HepG2 (cell line): Measurements from ENCODE around the gene ATG2A. TPM values are rescaled to one million over a fixed set of nuclear protein-coding genes. Genes with fewer than 3 reads are reported as not detected.

ENCODE experiments used
- ATAC-seq: fragments of 200-7000 bp; cut with Tn5 transposase; 3 replicates; pipeline ENCODE4 v1.9.1; 2020; ENCODE audit warnings: mild to moderate bottlenecking, moderate library complexity
- BruUV-seq: library from RNA; stranded (reverse); fragments of 400-500 nt; replicated peaks from 2 replicates; lab custom pipeline; 2021; lab: Mats Ljungman, UMichigan
- CTCF ChIA-PET: fragments of 300-600 bp; formaldehyde crosslinking; extraction: SDS; loops from one replicate; lab custom pipeline; 2021; ENCODE audit warnings: low total read pairs, inconsistent platforms, low intra/inter-chr PET ratio; lab: Yijun Ruan, JAX
- POLR2A ChIA-PET: fragments of 350-600 bp; sonication (Branson Sonifier 250); formaldehyde crosslinking; loops from one replicate; lab custom pipeline; 2020; ENCODE audit warnings: antibody characterized with exemption, inconsistent platforms; lab: Yijun Ruan, JAX
- DNase-seq: peaks from one replicate; pipeline ENCODE4 v3.0.0-alpha.2; 2015; ENCODE audit warnings: low spot score
- FAIRE-seq: peaks from 3 replicates; lab custom pipeline; 2011; peaks lifted over from hg19 to GRCh38; lab: Jason Lieb, UNC
- H2AFZ ChIP-seq: one replicate; pipeline ENCODE4 v1.6.1; 2011; ENCODE audit warnings: low read length, inconsistent platforms
- H3K27ac ChIP-seq: fragments of 300-600 bp; 3 replicates; pipeline ENCODE4 v1.8.0; 2011; ENCODE audit warnings: mixed run types, mild to moderate bottlenecking, mixed read lengths, low read length, inconsistent platforms; ENCODE audit not compliant: insufficient read depth; ENCODE audit errors: extremely low read length
- H3K27me3 ChIP-seq, 2 experiments: fragments of 200-600 bp in 1 of 2; 2 replicates in 1 of 2; 3 replicates in 1 of 2; pipeline versions ENCODE4 v1.6.0 to v1.8.0; 2011; ENCODE audit warnings: low read length in 2 of 2, mild to moderate bottlenecking in 2 of 2, moderate library complexity in 2 of 2, inconsistent platforms in 1 of 2; ENCODE audit not compliant: insufficient read depth in 2 of 2, control insufficient read depth in 1 of 2
- H3K36me3 ChIP-seq, 2 experiments: fragments of 200-600 bp in 1 of 2; replicated peaks in 1 of 2; 2 replicates in 1 of 2; 3 replicates in 1 of 2; pipeline versions ENCODE4 v1.5.1 to v1.8.0; 2011; ENCODE audit warnings: low read length in 2 of 2, inconsistent platforms in 1 of 2; ENCODE audit not compliant: insufficient read depth in 2 of 2, control insufficient read depth in 1 of 2
- H3K4me1 ChIP-seq: 2 replicates; pipeline ENCODE4 v1.5.1; 2012; ENCODE audit warnings: low read length, inconsistent platforms; ENCODE audit not compliant: insufficient read depth
- H3K4me2 ChIP-seq: 2 replicates; pipeline ENCODE4 v1.6.0; 2011; ENCODE audit warnings: low read depth, low read length, inconsistent platforms
- H3K4me3 ChIP-seq, 3 experiments: fragments of 200-600 bp in 1 of 3; sonication (generic), shearing (Covaris generic) in 1 of 3; replicated peaks in 1 of 3; 2 replicates each; pipeline ENCODE4 v1.5.1; 2011 to 2016; ENCODE audit warnings: low read length in 3 of 3, inconsistent platforms in 2 of 3, low read depth in 2 of 3, mild to moderate bottlenecking in 2 of 3, control low read depth in 1 of 3, mixed read lengths in 1 of 3; ENCODE audit not compliant: insufficient read depth in 1 of 3
- H3K79me2 ChIP-seq: one replicate; pipeline ENCODE4 v1.6.1; 2011; ENCODE audit warnings: low read length, inconsistent platforms; ENCODE audit not compliant: insufficient read depth
- H3K9ac ChIP-seq: 2 replicates; pipeline ENCODE4 v1.6.0; 2011; ENCODE audit warnings: mild to moderate bottlenecking, low read depth, low read length, inconsistent platforms; ENCODE audit not compliant: insufficient read depth
- H3K9me3 ChIP-seq: 2 replicates; pipeline ENCODE4 v1.5.1; 2012; ENCODE audit warnings: mild to moderate bottlenecking, low read length
- H4K20me1 ChIP-seq: 2 replicates; pipeline ENCODE4 v1.6.0; 2011; ENCODE audit warnings: inconsistent platforms, mild to moderate bottlenecking, low read length, moderate library complexity; ENCODE audit not compliant: insufficient read depth
- CC2D1A ChIP-seq: sonication (generic); formaldehyde crosslinking; IDR thresholded peaks from 2 replicates; pipeline ENCODE4 v1.8.1; 2023; ENCODE audit warnings: mild to moderate bottlenecking, missing genetic modification reagents
- HDAC1 ChIP-seq: sonication (generic); formaldehyde crosslinking; IDR thresholded peaks from 2 replicates; pipeline ENCODE4 v1.5.1; 2020; ENCODE audit warnings: mild to moderate bottlenecking, missing genetic modification reagents
- HNRNPL ChIP-seq: fragments of 200-400 bp; formaldehyde crosslinking; IDR thresholded peaks from 2 replicates; pipeline ENCODE4 v1.6.1; 2017; ENCODE audit warnings: mild to moderate bottlenecking, low read depth, low read length
- LCORL ChIP-seq, 2 experiments: fragments of 450-650 bp in 1 of 2; sonication (generic) in 1 of 2; formaldehyde crosslinking in 1 of 2; IDR thresholded peaks; 2 replicates each; pipeline versions ENCODE4 v1.5.0 to v1.6.1; 2017 to 2020; ENCODE audit warnings: antibody characterized with exemption in 1 of 2, missing genetic modification reagents in 1 of 2
- MBNL3 ChIP-seq: fragments of 250-450 bp; sonication (Bioruptor Pico); conservative IDR thresholded peaks from 2 replicates; pipeline ENCODE4 v1.8.0; 2022; ENCODE audit warnings: mild to moderate bottlenecking, inconsistent platforms
- NFIB ChIP-seq: sonication (generic); formaldehyde crosslinking; IDR thresholded peaks from 2 replicates; pipeline ENCODE4 v1.9.0; 2021; ENCODE audit warnings: missing genetic modification reagents, mild to moderate bottlenecking, borderline replicate concordance
- NR1H2 ChIP-seq: sonication (generic); formaldehyde crosslinking; IDR thresholded peaks from 2 replicates; pipeline ENCODE4 v1.8.1; 2022; ENCODE audit warnings: low read depth, missing genetic modification reagents, borderline replicate concordance
- POLR2AphosphoS2 ChIP-seq: IDR thresholded peaks from 2 replicates; pipeline ENCODE4 v1.6.1; 2011; ENCODE audit warnings: low read depth, low read length, improper control_type of control experiment
- TBL1XR1 ChIP-seq: fragments of 150-350 bp; IDR thresholded peaks from 2 replicates; pipeline ENCODE4 v1.6.1; 2014; ENCODE audit warnings: borderline replicate concordance, low read length; ENCODE audit not compliant: partially characterized antibody
- TBX2 ChIP-seq: sonication (generic); formaldehyde crosslinking; IDR thresholded peaks from 2 replicates; pipeline ENCODE4 v1.5.0; 2020; ENCODE audit warnings: missing genetic modification reagents, mild to moderate bottlenecking, borderline replicate concordance
- ZNF75D ChIP-seq: sonication (generic); formaldehyde crosslinking; IDR thresholded peaks from 2 replicates; pipeline ENCODE4 v1.8.1; 2023; ENCODE audit warnings: missing genetic modification reagents, mild to moderate bottlenecking, borderline replicate concordance
- ZNF772 ChIP-seq: sonication (generic); formaldehyde crosslinking; IDR thresholded peaks from 2 replicates; pipeline ENCODE4 v1.5.0; 2020; ENCODE audit warnings: mild to moderate bottlenecking, missing genetic modification reagents
- WGBS: methylation state at CpG from one replicate; pipeline ENCODE4 v1.1.6; 2017; ENCODE audit warnings: low lambda C conversion rate; 5-methylcytosine and 5-hydroxymethylcytosine counted together
- in situ Hi-C: cut with HindIII; loops from 2 replicates; pipeline ENCODE4 v1.10.0; 2017; ENCODE audit warnings: low pct_unique_long_range_greater_than_20kb; ENCODE audit not compliant: extremely low pct_ligation_motif_present
- intact Hi-C: fragments of 100-400 bp; cut with micrococcal nuclease; formaldehyde crosslinking; loops from one replicate; pipeline ENCODE4 v1.10.0; 2022; ENCODE audit not compliant: unreplicated experiment
- polyA plus RNA-seq, 8 experiments: library from polyadenylated mRNA; depleted of rRNA in 3 of 8; stranded (reverse) in 7 of 8; unstranded in 1 of 8; fragments of >200 nt; fragmentation: Illumina TruSeq in 4 of 8; extraction: Trizol in 4 of 8; gene quantifications; 2 replicates each; pipeline versions ENCODE4 v1.2.1 to v1.2.3, GENCODE V29; 2011 to 2016; ENCODE audit warnings: low read depth in 4 of 8, missing spikeins in 1 of 8, mixed read lengths in 1 of 8; ENCODE audit not compliant: insufficient read depth in 1 of 8
- total RNA-seq, 5 experiments: library from RNA; depleted of rRNA; stranded (reverse); fragments of >200 nt; fragmentation: Illumina TruSeq; extraction: Trizol; gene quantifications; 2 replicates each; pipeline ENCODE4 v1.2.3, GENCODE V29; 2016; ENCODE audit warnings: low read depth in 1 of 5
- TF ChIP-seq, protein P1 (sequence below): sonication (generic); formaldehyde crosslinking; IDR thresholded peaks from 2 replicates; pipeline ENCODE4 v1.4.0; 2020; ENCODE audit warnings: missing genetic modification reagents; ENCODE audit errors: not compliant biosample characterization
- TF ChIP-seq, protein P2 (sequence below): IDR thresholded peaks from 2 replicates; pipeline ENCODE4 v1.6.1; 2018; ENCODE audit warnings: missing genetic modification reagents, mild to moderate bottlenecking, missing compliant biosample characterization
- TF ChIP-seq, protein P3 (sequence below): sonication (generic); formaldehyde crosslinking; IDR thresholded peaks from 2 replicates; pipeline ENCODE4 v1.4.0; 2020; ENCODE audit warnings: missing genetic modification reagents

The ATG2A gene
- total and polyA plus RNA-seq, 2 of the 13 experiments (the other 11 are each of a cell fraction or from before 2014, with no cell fraction given) = 6.7 to 8.0 TPM

DNA sequence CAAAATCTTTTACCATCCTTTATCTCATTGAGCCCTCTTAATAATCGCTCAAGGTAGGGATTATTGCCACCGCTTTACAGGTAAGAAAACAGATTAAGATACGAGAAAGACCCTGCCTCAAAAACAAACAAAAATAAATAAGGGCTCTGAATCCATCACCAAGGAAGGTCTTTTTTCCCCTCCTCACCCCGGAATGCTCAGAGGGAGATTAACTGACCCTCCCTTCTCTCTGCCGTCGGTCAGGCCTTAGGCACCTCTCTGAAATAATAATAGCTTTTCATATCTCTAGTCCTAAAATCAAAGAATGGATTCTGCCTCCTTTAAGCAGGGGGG lies 620 bp upstream of the ATG2A start (continued):
- TF ChIP-seq POLR2AphosphoS2 (no peak), CC2D1A (CRISPR knock-in tag) (0 out of 2 replicates have a peak, but pooled peaks have one; percentile 26), MBNL3 (no peak), HNRNPL (no peak), TBX2 (CRISPR knock-in tag) (no peak), ZNF772 (CRISPR knock-in tag) (no peak)
- TF ChIP-seq, protein P1, sequence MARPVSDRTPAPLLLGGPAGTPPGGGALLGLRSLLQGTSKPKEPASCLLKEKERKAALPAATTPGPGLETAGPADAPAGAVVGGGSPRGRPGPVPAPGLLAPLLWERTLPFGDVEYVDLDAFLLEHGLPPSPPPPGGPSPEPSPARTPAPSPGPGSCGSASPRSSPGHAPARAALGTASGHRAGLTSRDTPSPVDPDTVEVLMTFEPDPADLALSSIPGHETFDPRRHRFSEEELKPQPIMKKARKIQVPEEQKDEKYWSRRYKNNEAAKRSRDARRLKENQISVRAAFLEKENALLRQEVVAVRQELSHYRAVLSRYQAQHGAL = peak; percentile 39

DNA sequence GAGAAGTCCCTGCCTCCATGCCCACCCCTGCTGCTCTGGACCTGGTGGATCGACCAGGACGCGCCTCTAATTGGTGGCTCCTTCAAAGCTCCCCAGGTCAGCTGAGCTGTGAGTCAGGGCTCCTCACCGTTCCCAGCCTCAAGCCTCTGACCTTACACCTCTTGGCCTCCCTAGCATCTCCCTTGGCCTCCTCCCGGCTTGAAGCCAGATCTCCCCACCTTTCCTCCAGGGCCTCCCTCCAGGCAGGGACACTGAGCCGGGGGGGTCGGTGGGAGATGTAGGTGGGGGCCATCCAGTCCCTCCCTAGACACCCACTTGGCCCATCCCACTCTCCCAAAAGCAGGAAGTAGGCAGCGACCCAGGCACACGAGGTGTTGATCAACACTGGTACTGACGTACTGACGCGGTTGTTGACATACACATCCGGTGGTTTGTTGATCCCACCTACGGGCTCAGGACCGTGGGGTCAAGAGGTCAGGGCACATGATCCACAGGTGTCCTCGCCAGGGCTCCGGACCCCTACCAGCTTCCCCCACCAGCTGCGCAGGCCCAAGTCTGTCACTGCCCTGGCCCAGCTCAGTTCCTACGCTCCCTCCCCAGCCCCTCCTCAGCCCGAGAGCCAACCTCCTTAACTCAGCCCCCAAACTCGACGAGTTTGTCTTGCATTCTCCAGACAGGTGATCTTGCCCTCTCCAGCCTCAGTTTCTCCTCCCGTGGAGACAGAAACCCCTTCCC lies 802 bp downstream of the ATG2A start:
- H3K4me3 ChIP-seq = peak overlapping the region; percentile 72 to 100 (median 93)
- no TSS peak for BruUV-seq
- H2AFZ ChIP-seq = no peak overlapping the region
- H3K9me3 ChIP-seq = no peaks in the 10 kb centered on the region
- under 1% methylated on average over 13 of the region's 23 CpGs for WGBS
- POLR2A ChIA-PET = interaction anchor here (0.7 to 2.1 kb wide), 6 partner anchors 8 to 195 kb away, joined by 4 to 15 read pairs (median 5); partner anchors contain the start of genes BATF2, GPHA2, PPP2R5B and TM7SF2
- peak overlapping the region; percentile 63 for H3K27ac ChIP-seq
- in situ Hi-C loops (no loop called here), intact Hi-C loops (loop anchor here (2.0 kb wide), 1 partner anchor 81 kb away; the partner anchor contains the start of gene BATF2)
- peak overlapping the region; percentile 90 for H3K9ac ChIP-seq
- peak overlapping the region; percentile 87 for H3K4me2 ChIP-seq
- peaks cover 15% of the 10 kb centered on the region for H3K79me2 ChIP-seq
- H3K36me3 ChIP-seq = peaks cover 23 to 27% of the 10 kb centered on the region in 2 experiments; a peak in 4 of 5 replicates
- H4K20me1 ChIP-seq = peaks cover 5% of the 10 kb centered on the region; the same call in 1 of the 2 replicates
- peaks cover 36% of the 10 kb centered on the region for H3K4me1 ChIP-seq
- no peak for FAIRE-seq
- peak; percentile 55 for ATAC-seq
- no peaks in the 10 kb centered on the region; a peak in 1 of 5 replicates for H3K27me3 ChIP-seq
- DNase-seq = peak; percentile 55
- CTCF ChIA-PET = no interaction called here
- TF ChIP-seq, protein P2, sequence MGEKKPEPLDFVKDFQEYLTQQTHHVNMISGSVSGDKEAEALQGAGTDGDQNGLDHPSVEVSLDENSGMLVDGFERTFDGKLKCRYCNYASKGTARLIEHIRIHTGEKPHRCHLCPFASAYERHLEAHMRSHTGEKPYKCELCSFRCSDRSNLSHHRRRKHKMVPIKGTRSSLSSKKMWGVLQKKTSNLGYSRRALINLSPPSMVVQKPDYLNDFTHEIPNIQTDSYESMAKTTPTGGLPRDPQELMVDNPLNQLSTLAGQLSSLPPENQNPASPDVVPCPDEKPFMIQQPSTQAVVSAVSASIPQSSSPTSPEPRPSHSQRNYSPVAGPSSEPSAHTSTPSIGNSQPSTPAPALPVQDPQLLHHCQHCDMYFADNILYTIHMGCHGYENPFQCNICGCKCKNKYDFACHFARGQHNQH = no peak
- TF ChIP-seq NFIB (CRISPR knock-in tag) = no peak
- TF ChIP-seq NR1H2 (CRISPR knock-in tag) = no peak
- 0 out of 2 replicates have a peak, but pooled peaks have one; percentile 34 for TF ChIP-seq HDAC1 (CRISPR knock-in tag)
- TF ChIP-seq TBL1XR1 = no peak
- TF ChIP-seq LCORL (IDR thresholded peaks at IDR 0.05) = no peak
- no peak for TF ChIP-seq LCORL (CRISPR knock-in tag; IDR thresholded peaks at IDR 0.05)
- no peak for TF ChIP-seq ZNF75D (CRISPR knock-in tag)
- TF ChIP-seq, protein P3, sequence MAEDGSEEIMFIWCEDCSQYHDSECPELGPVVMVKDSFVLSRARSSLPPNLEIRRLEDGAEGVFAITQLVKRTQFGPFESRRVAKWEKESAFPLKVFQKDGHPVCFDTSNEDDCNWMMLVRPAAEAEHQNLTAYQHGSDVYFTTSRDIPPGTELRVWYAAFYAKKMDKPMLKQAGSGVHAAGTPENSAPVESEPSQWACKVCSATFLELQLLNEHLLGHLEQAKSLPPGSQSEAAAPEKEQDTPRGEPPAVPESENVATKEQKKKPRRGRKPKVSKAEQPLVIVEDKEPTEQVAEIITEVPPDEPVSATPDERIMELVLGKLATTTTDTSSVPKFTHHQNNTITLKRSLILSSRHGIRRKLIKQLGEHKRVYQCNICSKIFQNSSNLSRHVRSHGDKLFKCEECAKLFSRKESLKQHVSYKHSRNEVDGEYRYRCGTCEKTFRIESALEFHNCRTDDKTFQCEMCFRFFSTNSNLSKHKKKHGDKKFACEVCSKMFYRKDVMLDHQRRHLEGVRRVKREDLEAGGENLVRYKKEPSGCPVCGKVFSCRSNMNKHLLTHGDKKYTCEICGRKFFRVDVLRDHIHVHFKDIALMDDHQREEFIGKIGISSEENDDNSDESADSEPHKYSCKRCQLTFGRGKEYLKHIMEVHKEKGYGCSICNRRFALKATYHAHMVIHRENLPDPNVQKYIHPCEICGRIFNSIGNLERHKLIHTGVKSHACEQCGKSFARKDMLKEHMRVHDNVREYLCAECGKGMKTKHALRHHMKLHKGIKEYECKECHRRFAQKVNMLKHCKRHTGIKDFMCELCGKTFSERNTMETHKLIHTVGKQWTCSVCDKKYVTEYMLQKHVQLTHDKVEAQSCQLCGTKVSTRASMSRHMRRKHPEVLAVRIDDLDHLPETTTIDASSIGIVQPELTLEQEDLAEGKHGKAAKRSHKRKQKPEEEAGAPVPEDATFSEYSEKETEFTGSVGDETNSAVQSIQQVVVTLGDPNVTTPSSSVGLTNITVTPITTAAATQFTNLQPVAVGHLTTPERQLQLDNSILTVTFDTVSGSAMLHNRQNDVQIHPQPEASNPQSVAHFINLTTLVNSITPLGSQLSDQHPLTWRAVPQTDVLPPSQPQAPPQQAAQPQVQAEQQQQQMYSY (CRISPR knock-in tag) = no peak
